NCI-H146 (cell line): Measurements from ENCODE around the gene LPP.
"Not testable (repeated sequence)": the region's sequence is repeated elsewhere in the genome, so short reads cannot be mapped to it uniquely, and the experiment has no call there.

Experiments used
- DNase-seq: peaks from one replicate; lab custom pipeline; 2025; lab: John Stamatoyannopoulos, UW

Gene LPP

DNA sequence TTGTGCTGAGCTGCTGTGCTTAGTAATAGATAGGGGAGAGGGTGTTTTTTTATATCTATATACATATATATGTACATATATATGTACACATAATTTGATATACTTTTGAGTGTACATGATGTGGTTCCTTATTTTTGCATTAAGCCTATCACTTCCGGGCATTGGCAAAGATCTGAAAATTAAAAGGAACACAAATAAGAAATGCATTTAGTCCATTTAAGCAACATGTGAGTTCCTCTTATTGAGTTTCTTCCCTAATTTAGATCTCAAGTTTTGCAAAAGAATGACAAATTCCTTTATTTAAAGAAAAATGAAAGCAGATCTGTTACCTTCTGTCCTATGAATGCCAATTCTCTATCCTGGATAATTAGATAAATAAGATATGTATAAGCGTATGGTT is 435.1 kb downstream of the LPP start:
- DNase-seq = no peak

DNA sequence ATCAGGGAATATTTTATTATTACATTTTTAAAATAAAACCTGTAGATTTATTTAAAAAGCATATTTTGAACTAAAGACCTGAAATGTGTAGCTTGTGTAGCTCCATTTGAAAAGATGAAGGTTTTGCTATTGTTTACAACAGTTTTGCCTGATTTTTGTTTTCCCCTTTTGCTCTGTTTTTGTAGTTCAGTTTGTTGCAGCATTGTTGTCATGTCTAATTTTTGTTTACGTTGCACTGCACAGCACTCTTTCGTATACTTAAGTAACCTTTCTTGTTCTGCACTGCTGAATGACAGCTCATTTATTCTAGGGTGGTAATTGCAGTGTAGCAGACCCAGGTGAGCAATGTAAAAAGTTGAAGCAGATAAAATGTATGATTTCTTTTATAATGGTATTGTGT is 435.8 kb downstream of the LPP start:
- DNase-seq = no peak

DNA sequence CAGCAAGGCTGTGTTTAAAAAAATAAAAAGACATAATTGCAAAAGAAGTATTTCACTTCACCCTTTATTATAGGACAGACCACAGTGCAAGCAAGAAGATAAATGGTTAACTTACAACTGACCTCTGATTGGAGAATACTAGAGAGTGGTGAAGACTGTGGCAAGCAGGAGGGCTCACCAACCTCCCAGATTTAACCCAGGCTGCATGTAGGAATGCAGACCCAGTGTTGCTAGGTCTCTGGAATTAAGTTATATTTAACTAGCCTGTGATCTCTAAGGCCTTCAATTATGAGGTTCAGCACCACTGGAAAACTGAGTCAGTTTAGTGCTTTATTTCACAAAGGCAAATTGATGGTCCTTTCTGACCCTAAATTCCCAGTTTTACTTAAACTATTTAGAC is 436.6 kb downstream of the LPP start:
- DNase-seq = no peak

DNA sequence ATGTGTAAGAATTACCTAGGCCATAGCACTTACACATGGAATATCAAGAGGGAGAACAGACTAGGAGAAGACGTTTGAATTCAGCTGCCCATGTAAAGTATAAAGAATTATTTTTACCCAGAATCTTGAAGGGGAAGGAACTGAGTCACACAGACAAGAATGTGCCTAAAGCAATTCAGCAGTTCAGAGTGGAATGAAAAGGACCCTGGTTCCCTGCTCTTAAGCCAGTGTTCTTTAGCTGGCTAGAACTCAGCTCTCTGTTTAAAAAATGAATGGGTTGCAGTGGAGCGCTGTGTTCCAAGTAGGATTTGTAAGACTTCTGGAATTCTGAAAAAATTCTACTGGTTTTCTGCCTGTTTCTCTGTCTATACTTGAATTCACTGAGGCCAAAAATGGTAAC is 440.2 kb downstream of the LPP start:
- DNase-seq = no peak

DNA sequence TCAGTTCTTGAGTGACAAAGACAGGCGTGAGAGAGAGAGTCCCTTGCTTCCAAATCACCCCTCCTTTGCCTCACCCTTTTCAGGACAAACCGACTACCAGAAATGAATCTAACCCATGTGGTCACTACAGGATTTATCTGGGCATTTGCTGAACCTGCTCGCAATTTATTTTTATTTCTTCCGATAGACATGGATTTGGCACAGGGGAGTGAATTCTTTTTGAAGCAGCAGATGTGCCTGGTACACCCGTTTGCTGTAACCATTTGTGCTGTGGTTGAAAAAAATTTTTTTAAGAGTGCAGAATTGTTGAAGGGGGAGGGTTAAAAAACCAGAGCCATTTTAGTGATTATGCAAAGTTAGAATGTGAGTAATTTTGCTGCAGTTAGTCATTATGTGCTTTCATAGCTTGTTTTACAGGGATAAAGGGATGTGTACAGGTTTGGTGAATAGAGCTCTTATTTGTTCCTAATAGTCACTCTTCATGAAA is 442.0 kb downstream of the LPP start:
- DNase-seq = no peak

DNA sequence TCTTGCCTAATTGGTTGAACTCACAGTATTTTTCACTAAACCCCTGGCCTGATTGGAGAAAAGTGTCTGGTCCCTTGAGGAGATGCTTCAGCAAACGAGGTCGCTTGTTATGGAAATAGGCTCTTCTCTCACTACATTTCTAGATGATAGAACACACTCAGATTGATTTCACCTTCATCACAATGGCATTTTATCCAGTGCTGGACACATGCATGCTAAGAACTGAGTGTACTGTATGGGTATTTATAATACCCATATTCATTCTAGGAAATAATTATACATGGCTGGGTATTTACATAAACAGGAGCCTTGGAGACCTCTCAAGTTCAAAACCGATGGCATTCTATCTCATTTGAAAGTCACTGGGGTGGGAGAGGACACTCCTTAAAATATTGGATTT is 444.9 kb downstream of the LPP start:
- no peak for DNase-seq

DNA sequence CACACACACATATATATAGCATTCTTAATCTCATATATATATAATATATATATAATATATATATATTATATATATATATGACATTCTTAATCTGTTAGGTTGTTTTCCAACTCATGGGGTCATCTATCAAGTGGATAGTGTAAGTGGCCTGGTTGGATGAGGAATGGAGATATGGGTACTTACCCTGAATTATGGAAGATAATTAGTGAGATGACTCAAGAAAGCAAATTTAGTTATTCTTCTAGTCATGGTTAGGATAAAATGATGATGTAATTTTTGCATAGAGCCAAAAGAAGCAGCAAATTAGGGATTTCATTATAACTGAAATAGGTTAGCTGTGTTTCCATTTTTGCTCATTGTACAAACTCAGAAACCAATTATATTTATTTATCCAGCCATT is 448.2 kb downstream of the LPP start:
- DNase-seq = no peak

DNA sequence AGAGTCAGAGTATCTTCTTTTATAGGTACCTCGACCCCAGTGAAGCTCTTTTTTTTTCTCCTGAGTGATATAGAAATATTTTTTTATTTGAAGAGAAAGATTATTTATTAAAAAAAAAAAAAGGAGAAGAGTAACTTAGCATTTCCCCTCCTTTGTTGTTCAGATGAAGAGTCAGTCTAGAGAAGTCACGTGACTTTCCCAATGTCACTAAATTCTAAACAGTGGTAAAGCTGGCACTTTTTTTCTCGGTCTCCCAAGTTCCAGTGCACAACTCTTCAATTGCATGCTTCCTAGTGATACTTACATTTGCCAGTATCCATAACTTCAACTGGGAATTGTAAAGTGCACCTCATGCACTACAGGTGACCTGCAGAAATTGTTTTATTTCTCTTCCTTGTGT is 448.7 kb downstream of the LPP start:
- no peak for DNase-seq

DNA sequence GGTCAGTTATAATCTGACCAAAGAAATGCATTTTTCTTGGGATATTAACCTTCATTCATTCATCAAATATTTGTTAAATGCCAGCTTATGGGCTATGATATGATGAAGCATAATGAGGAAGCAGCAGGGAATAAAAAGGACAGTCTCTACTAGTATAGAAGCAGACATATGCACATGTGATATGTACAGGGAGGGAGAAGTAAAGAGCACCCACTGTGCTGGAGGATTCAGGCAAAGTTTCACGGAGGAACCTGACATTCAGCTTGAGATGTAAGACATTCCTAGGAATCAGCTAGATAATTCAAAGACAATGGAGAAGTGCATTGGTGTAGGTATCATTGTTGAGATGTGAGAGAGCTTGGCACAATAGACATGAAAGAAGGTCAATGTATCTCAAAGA is 450.7 kb downstream of the LPP start:
- no peak for DNase-seq

DNA sequence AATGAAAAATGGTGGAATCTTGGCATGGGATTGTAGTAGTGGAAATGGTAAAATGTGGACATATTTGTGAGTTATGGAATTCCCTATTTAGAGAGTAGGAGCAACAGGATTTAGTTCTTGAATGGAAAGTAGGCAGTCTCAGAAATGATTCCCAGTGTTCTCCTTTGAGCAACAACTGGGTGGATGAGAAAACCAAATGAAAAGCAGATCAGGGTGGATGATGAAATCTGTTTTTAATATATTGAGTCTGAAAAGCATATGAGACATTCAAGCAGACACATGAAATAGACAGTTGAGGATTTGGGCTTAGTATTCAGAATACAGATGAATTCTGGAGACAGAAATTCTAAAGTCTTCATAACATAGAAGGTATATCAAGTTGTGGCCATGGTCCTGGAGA is 451.3 kb downstream of the LPP start:
- DNase-seq = no peak

DNA sequence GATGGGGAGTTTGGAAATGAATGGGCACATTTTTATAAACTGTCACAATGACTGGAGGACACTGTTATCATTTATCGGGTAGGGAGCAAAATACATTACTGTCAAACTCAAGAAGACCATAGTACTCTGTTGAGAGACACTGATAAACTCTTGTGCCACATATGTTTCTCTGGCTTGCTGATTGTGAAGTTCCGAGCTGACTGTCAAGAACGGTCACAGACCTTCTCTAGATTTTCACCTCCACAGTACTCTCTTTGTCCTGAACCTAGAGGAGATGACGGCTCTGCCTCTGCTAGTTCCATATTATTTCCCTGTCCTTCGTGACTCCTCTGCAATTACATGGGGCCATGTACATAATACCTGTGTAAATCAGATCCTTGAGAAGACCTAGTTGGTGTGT is 451.9 kb downstream of the LPP start:
- DNase-seq = no peak

DNA sequence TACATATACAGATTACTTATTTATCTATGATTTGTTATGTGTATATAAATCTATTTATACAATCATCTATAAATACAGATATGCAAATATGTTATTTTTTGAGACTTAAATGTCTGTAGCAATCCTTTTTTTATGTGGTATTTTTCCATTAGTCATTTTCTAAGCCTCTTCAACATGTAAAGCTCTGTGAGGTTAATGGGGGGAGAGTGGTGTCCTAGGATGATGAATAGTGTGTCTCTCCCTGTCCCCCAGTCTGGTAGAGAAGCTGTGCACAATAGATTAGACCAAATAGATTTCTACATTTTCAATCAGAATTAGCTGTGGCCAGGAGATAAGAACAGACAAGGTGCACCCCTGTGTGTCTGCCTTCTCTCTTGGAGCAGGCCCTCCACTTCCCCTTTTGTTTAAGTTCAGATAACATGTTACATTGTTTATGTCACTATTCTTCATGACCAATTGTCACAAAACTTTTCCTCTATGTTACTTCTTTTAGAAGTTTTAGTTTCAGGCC is 453.9 kb downstream of the LPP start:
- no peak for DNase-seq

DNA sequence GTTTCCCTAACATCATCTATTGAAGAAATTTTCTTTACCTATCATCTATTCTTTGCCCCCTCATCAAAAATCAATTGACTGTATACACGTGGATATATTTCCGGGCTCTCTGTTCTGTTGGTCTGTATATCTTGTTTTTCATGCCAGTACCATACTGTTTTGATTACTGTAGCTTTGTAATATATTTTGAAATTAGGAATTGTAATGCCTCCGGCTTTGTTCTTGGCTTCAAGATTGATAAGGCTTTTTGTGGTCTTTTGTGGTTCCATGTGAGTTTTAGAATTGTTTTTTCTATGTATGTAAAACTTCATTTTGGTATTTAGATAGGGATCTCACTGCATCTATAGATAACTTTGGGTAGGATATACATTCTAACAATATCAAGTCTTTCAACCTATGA is 454.4 kb downstream of the LPP start:
- no peak for DNase-seq

DNA sequence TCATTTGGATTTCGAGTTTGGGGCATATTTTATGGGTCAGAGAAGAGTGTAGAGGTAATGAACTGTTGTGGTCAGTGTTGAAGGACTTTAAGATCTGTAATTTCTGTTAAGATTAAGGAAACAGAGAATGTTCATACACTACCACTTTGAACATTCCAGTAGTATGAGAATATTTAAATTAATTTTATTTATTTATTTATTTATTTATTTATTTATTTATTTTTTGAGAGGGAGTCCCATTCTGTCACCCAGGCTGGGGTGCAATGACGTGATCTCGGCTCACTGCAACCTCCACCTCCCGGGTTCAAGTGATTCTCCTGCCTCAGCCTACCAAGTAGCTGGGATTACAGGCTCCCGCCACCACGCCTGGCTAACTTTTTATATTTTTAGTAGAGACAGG is 459.8 kb downstream of the LPP start:
- not testable (repeated sequence) for DNase-seq

DNA sequence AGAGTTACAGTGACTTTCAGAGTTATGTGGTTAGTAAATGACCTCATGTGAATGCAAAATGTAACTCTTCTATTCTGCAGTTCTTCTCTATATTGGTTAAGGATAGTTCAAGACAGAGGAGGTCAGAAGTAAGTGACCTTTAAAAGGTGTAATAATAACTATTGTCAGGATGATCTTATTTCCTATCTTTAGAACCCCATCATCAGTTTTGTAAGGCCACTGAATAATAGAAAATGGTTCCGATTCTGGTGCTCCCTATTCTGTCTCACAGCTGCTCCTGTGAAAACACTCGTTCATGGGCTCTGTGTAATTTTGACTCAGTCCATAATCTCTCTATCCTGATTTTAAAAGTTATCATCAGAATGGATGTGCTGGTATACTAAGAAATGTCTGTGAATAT is 463.3 kb downstream of the LPP start:
- no peak for DNase-seq

DNA sequence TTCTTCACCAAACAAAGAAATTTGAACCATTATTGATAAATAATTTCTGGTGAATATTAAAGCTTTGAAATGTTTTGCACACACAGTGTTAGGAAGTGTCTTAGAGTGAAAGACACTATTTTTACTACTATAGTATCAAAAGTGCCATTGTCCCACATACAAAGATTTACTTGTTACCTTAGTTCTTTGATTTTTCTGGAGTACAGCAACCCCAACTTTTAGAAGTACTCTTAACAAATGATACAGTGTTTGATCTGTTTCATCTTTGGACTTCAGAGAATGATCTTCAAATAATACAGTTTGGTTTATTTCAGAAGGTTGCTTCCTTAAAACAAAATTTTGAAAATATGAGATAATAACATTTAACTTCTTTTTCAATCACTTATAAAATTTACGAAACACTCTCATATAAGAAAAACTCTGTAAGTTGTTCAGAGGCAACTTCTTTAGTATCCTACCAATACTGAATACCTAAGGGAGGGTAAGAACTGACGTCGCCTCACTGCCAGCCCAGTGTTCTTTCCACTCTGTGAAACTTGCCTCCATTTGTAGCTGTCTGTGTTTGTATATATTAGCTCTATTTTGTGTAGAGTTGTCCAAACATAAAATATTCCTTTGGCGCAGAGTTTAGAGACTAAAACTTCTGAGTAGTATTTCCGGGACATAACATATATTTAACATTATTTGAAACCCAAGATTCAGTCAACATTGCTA is 464.2 kb downstream of the LPP start:
- no peak for DNase-seq

DNA sequence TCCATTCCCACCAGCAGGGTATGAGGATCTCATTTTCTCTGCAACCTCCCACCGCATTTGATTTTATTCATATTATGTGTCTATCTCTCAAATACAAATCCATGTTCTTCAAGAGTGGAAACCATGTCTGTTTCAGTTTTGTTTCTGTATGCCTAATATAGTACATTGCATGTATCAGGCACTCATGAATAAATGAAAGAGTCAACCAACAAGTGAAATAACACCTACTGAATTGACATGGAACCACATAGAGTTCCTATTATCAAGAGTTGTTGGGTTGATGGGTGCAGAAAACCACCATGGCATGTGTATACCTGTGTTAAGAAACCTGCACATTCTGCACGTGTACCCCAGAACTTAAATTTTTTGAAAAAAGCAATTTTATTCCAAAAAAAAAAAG is 466.8 kb downstream of the LPP start:
- no peak for DNase-seq

DNA sequence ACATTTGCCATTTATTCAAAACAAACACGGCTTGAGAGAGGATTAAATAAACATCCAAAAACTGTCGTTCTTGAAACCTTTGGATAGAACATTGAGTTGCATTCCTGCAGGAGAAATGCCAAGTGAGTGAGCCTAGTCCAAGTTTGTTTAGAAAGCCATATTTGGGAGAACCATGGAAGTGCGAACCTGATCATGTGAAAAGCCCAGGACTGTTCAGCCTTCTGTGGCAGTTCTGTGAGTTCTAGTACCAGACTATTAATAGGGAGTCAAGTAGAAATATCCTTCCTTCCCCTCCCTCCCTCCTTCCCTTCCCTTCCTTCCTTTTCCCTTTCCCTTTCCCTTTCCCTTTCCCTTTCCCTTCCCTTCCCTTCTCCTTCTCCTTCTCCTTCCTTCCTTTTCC is 470.4 kb downstream of the LPP start:
- DNase-seq = no peak

DNA sequence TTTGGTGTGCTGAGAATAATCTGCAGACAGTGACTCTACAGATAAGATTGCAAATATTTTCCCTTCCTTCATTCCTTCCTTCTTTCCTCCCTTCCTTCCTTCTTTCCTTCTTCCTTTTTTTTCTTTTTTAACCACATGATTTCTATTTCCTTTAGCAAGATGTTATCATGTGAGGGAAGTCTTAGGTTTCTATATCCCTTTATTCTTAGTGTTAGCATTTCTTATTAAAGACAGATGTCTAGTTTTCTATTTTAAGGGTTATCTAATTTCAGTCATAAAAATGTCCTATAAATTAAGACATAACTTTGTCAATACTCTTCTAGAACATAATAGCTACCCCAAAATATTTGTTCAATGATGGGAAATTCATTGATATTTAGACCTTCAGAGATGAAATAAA is 470.9 kb downstream of the LPP start:
- no peak for DNase-seq

DNA sequence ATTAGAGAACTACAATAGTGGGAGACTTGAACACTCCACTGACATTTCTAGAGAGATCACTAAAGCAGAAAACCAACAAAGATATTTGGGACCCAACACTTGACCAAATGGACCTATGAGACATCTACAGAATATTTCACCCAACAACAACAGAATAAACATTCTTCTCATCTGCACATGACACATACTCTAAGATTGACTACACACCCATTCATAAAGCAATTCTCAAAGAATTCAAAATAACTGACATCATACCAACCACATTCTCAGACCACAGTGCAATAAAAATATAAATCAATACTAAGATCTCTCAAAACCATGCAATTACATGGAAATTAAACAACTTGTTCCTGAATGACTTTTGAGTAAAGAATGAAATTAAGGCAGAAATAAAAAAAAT is 473.7 kb downstream of the LPP start:
- no peak for DNase-seq

DNA sequence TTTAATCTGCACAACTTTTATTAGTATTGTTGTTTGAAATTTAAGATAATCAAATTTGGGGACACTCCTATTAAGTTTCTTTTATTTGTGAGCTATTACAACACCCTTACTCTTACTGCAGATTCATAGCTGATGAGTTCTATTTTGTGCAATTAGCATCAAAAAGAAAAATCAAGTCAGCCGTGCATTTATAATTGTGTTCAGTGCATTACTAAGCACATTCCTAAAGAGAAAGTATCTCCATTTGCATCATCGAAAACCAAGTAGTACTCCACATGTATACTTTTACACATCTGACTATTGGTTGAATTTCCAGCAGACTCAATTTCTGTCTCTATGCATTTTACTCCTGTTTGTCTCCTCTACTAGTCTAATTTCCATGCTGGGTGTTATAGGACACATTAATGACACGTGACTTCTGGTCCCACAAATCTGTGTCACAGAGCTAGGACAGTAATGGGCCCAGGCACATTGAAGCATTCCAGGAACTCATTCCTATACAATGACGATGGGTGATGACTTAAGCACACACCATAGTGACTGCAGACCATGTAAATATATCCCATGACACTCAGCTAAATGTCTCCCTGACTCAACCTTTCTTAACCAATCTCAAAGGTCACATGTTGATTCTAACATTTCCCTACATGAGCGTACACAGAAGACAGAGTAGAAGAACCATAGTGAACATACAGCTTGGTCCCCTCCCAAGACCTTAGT is 477.5 kb downstream of the LPP start:
- DNase-seq = no peak

DNA sequence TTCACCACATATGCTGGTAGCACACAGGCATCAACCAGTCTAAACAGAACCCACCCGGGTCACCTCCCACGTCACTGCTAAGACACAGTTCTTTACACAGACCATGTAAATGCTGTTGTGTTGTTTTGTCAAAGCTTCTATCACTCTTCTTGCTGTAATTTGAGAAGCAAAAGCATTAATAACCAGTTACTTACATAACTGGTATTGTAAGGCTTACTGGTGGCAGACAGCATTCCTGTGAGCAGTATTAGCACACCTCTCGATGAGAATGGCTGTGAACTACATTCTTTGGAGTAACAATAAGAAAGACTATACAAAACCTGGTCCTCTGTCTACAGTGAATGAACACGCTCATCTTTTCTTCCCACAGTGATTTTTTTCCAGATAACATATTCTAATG is 479.2 kb downstream of the LPP start:
- no peak for DNase-seq

DNA sequence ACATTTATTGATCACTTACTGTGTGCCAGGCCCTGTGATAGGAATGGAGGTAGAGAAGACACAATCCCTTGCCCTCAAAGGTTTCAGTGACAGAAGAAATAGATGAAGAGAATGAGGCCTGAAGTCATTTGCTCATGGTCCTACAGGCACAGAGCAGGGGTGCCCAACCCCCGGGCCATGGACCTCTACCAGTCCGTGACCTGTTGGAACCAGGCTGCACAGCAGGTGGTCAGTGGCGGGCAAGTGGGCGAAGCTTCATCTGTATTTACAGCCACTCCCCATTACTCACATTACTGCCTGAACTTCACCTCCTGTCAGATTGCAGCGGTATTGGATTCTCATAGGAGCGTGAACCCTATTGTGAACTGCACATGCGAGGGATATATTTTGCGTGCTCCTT is 480.3 kb downstream of the LPP start:
- no peak for DNase-seq
